ENCODE measurements around the gene RAB17.

DNA sequence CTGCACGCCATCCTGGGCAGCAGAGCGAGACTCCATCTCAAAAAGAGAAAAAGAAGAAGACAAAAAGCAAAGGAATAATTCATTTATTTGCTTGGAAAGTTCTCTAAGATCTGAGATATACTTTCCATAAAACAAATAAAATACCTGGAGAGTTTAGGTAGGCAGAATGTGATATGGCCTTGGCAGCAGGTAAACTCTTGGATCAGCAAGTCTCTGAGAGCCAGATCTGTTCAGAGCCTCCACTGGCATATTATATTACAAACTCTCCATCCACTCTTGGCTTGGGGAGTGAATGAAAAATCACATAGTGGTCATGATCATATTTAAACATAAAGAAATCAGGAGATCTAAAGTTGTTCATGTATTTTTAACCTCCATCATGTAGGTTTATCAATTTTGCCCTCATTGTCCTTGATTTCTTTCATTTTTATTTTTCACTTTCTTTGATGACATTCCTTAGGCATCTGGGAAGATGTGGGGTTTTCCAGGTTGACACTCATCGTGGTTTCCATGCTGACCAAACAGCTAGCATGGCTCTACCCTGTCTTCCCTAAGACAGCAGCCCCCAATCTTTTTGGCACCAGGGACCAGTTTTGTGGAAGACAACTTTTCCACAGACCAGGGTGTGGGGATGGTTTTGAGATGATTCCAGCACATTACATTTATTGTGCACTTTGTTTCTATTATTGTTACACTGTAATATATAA lies 47.0 kb upstream of the RAB17 start:
- TF ChIP-seq TAF1 (IDR thresholded peaks at IDR 0.05; ENCODE audit: borderline replicate concordance, insufficient read depth, low read length) (no peak), SIN3A (IDR thresholded peaks at IDR 0.05; ENCODE audit: borderline replicate concordance, insufficient read depth, low read length) (no peak), POLR2AphosphoS5 (IDR thresholded peaks at IDR 0.05; ENCODE audit: low read depth, low read length) (no peak), FOXP2 (optimal IDR thresholded peaks at IDR 0.05; ENCODE audit: borderline replicate concordance, extremely low read depth, extremely low read length, insufficient read depth) (no peak)
- TF ChIP-seq, protein P1, sequence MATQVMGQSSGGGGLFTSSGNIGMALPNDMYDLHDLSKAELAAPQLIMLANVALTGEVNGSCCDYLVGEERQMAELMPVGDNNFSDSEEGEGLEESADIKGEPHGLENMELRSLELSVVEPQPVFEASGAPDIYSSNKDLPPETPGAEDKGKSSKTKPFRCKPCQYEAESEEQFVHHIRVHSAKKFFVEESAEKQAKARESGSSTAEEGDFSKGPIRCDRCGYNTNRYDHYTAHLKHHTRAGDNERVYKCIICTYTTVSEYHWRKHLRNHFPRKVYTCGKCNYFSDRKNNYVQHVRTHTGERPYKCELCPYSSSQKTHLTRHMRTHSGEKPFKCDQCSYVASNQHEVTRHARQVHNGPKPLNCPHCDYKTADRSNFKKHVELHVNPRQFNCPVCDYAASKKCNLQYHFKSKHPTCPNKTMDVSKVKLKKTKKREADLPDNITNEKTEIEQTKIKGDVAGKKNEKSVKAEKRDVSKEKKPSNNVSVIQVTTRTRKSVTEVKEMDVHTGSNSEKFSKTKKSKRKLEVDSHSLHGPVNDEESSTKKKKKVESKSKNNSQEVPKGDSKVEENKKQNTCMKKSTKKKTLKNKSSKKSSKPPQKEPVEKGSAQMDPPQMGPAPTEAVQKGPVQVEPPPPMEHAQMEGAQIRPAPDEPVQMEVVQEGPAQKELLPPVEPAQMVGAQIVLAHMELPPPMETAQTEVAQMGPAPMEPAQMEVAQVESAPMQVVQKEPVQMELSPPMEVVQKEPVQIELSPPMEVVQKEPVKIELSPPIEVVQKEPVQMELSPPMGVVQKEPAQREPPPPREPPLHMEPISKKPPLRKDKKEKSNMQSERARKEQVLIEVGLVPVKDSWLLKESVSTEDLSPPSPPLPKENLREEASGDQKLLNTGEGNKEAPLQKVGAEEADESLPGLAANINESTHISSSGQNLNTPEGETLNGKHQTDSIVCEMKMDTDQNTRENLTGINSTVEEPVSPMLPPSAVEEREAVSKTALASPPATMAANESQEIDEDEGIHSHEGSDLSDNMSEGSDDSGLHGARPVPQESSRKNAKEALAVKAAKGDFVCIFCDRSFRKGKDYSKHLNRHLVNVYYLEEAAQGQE (IDR thresholded peaks at IDR 0.05; ENCODE audit: insufficient read depth in 1 of 2, low read depth in 2 of 2, low read length in 2 of 2), result no peak
